GM18505 (cell line): ENCODE results near the gene HSF2.
A peak's percentile ranks its signal among the peaks of the same experiment; 100 is the strongest.

Source experiments
- ATAC-seq: cut with Tn5 transposase; IDR thresholded peaks from one replicate; pipeline ENCODE4 v1.9.1; 2021; ENCODE audit not compliant: unreplicated experiment
- POLR2A ChIP-seq: IDR thresholded peaks from 4 replicates; pipeline ENCODE4 v1.6.1; 2011; ENCODE audit warnings: borderline replicate concordance; ENCODE audit not compliant: insufficient read depth, insufficient read length; ENCODE audit errors: extremely low read depth

Gene HSF2

DNA sequence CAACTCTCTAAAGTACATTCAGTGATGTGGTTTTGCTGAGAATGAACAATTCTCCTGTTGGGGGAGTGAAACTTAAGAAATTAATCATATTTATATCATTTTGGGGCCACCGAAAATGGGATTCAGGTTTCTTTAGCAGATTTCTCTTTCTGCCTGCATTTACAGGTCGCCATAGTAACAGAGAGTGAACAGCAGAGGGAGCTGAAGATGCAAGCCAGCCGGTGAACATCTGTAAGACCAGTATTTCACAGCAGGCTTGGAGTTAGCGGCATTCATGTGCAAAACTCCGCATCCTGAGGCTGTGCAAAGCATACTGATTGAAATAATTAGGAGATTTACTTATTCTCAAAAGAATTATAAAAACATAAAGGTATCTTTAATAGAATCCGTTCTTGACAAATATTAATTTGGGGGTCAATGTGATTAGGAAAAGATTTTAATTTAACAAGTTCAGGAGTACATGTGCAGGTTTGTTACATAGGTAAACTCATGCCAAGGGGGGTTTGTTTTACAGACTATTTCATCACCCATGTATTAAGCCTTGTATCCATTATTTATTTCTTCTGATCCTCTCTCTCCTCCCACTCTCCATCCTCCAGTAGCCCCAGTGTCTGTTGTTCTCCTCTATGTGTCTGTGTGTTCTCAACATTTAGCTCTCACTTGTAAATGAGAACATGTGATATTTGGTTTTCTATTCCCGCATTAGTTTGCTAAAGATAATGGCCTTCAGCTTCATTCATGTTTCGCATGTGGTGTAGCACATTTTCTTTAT, 17.8 kb upstream of the HSF2 start:
- no peak for TF ChIP-seq POLR2A
- ATAC-seq: peak; percentile 99

DNA sequence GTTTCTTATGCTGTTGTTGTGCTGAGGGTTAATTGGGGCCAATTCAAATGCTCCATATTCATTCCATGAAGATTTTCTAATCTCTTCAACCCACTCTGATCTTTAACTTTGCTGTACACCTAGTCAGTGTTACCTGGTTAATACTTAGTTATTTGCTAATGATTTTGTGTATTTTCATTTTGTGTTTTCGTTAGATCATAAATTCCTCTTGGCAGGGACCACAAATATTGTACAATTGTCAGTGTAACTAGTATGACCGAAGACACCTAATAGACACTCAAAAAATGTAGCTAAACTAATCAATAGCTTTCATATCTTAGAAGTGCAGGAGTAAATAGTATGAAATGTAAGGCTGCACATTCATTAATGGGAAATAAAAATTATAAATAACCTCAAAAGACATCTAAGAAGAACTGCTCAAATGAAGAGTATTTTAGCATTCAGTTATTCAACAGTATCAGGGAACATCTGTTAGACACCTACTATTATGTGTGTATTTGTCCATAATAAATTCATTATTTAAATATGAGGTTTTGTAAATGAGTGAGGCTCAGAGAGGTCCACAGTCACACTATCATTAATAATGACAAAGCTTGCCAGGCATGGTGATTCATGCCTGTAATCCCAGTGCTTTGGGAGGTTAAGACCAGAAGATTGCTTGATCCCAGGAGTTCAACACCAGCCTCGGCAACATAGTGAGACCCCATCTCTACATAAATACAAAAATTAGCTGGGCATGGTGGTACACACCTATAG, 13.4 kb upstream of the HSF2 start:
- TF ChIP-seq POLR2A: no peak
- ATAC-seq: no peak

DNA sequence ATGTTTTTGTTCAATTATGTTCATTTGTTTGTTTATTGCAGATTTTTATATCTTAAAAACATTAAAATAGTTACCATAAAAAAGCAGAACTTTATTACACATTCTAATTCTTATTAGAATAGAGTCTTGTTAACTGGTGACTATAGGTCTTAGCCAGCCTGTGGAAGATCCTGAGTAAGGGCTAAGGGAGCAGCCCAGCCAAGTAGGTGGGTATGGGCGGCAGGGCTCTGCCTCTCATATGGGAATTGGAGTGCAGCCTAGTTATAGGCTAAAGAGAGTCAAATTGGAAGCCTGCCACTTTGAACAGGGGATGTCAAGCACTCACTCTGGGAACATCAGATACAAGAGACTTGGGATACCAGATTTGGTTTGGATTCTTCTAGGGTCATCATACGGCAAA, 10.5 kb upstream of the HSF2 start:
- ATAC-seq: no peak
- no peak for TF ChIP-seq POLR2A

DNA sequence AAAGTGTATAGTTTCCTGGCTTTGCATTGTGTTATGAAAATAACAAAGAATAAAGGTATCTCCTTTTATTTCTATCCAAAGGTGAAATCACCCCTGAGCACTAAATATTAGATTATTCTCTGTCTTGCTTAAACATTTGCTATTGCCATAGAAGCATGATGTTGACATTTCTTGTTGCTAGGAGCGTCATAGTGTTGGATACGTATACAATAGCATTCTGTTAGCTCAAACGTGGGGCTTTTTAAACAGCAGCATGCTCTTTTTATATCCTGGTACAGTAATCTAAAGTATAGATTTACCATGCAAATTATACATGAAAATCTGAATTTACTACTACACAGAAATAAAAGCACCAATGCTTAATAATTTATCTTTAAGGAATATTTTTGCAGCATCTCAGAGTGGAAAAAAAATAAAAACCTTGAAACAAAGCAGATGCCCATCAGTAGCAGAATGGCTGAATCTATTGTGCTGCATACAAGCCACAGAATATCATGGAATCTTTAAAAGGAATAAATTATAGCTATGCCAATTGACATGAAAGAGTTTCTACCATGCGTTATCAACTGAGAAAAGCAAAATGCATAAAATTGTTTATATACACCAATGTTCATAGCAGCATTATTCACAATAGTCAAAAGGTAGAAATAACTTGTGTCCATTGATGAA, 9.6 kb upstream of the HSF2 start:
- TF ChIP-seq POLR2A: no peak
- ATAC-seq: no peak

DNA sequence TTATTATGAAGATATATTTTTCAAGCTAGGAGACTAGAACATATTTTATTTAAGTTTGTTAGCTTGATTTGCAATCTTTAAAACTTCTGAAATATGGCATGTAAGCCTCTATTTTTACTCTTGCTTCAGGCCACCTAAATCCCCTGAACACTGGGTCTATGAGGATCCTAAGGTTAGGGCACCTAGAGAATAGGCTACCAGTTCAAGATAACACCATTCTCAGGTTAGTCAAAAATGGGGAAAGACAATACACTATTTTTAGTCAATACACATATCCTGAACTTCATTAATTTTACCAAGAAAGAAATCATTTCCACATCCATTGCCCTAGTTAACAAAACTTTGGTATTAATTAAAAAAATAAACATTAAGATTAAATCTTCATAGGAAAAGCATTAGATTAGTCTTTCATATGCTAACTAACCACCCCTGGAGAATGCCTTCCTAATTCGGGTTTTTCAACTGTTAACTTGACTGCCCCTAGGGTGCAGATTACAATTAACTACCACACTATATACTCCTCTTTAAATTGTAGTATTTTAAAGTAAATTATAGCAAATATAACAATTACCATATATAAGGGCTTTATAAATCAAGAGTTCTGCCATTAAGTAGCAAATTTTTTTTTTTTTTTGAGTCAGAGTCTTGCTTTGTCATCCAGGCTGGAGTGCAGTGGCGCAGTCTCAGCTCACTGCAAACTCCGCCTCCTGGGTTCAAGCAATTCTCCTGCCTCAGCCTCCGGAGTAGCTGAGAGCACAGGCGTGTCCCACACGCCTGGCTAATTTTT, 6.7 kb upstream of the HSF2 start:
- no peak for TF ChIP-seq POLR2A
- no peak for ATAC-seq

DNA sequence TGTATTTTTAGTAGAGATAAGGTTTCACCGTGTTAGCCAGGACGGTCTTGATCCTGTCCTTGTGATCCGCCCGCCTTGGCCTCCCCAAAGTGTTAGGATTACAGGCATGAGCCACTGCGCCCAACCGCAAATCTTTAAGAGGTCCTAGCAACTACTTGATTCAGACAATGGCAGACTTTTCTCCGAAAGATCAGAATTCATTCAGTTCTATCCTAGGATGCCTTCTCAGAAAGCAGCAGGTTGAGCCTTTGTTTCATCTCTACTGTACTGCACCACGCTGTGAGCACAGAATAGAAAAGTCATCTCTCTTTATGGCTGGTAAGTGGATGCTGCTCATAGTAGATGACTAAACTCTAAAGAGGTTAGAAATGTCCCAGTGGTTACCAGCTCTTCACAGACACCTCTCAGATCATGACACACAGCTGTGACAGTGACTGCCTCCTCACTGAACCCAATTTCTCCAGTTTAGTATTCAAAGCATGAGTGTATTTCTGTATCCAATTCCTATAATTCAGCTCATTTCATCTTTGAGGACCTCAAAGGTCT, 6.0 kb upstream of the HSF2 start:
- peak; percentile 68 for ATAC-seq
- no peak for TF ChIP-seq POLR2A

DNA sequence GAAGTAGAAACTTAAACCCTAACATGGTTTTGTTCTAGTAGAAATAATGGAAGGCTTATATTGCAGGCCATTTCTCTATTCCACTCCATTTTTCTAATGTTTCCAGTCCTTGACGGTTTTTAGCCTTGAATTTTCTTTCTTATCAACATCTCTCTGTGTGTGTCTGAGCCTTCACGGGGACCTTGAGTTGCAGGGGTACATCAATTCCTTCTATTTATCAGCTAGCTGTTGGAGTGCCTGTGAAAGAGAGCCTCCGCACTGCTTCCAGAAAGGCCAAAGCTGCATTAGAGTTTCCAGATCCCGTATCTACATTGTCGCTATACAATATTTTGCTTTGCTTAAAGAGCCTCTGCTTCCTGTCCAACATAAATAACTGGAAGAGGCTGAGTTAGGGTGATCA, 5.4 kb upstream of the HSF2 start:
- no peak for TF ChIP-seq POLR2A
- no peak for ATAC-seq

DNA sequence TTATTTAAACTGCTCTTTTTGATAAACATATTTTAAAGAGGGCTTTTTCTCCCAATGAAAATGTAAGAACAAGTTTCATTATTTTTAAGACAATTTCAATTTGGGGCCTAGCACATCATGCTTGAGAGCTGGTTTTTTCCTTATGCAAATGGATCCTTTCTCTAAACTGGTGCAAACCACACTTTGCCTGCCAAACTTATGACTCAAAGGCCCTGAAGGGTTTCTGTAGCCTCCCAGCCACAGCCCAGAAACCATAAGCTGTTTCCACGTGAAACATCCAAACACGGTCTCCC, 451 bp upstream of the HSF2 start:
- no peak for TF ChIP-seq POLR2A
- ATAC-seq: no peak

DNA sequence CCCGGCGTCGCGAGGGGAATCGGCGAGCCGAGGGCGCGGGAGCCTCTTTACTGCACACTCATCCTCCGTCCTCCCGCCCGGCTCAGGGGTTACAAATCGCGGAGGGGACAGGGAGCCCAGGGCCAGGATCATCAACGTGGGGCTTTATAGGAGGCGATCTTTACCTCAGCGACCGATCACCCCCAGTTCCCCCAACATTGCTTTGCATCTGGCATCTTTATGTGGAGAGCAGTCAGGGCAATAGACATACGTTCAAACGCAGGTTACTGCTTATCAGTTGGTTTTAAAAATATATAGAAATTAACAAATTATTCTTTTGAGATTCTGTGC, 634 bp downstream of the HSF2 start:
- ATAC-seq: no peak
- no peak for TF ChIP-seq POLR2A

DNA sequence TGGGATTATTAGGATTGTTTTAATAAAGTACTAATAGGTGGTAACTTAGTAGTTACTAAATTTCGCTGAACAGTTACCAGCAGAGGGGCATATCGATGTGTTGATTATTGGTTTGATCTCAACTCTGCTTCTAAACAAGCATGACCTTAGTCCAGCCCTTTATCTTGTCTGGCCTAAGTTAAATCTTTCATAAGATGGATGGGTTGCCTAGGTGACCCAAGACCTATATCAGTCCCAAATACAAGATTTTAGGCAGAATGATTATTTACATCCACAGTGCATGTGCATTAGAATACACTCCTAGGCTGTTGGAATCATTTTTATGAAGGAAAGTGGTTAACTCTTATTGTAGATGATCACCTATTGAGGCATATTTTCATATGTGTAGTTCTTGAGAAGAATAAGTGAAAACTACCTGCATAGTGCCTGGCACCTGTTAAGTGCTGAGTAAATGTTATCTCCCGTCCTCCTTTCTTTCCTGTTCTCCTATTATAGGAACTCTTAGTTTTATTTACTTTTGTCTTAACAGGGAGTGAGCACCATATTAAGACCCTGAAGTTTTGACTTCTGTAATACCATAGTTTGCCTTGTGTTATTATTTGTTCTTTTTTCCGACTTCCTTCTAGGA, 1.1 kb downstream of the HSF2 start:
- TF ChIP-seq POLR2A: no peak
- ATAC-seq: no peak

DNA sequence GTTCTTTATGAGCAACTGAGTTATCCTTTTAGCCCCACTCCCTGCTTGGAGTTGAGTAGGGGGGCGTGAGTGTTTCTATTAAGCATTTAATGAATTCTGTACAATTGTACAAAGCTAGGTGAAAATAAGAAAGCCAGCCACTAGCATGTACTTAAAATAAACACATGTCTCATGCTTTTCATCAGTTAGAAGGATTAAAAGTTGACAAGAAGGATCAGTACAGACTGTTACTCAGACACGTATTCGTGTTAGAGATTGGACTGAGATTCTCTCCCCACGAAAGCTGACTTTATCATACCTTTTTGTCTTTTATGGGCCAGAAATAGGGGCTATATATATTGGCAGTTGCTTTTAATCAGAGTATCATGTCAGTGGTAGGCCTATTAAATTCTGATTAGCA, 1.7 kb downstream of the HSF2 start:
- no peak for TF ChIP-seq POLR2A

DNA sequence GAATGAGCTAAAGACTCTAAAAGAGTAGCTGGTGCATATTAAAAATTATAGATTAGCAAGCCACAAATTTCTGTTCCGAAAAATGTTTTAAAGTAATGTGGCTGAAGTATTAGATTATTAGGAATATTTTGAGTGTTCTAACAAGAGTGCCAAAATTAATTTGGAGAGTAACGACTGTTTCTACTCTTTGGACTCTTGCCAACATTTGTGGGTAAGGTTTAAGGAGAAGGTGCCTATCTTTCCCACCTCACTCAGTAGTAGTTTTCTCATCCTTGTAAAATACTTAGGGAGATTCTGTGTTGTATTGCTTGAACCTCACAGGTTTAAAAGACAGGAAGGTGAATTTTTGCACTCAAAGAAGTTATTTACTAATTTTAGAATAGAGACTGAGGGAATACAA, 5.0 kb downstream of the HSF2 start:
- ATAC-seq: no peak
- no peak for TF ChIP-seq POLR2A

More for the DNA sequence above, 1.7 kb downstream of the HSF2 start:
- no peak for ATAC-seq

DNA sequence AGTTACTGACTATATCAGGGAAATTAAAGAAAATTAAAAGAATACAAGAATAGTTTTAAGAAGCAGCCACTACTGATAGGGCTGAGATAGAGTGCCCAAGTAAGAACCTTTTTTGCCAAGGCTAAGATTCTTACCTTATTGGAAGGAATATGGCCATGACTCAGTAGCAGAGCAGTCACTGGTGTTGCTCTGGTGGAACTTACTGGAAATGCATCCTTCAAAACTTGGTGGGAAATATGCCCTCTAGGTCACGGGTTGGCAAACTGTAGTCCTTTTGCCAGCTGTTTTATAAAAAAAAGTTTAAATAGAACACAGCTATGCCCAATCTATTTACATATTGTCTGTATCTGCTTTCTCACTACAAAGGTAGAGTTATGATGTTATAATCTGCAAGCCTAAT, 6.0 kb downstream of the HSF2 start:
- no peak for ATAC-seq
- no peak for TF ChIP-seq POLR2A
